Measurements from ENCODE around the gene SPECC1. TPM values are rescaled to one million over a fixed set of nuclear protein-coding genes. Genes with fewer than 3 reads are reported as not detected.

The SPECC1 gene
- total RNA-seq, 1 donor from 2014 or later = 38.0 TPM

DNA sequence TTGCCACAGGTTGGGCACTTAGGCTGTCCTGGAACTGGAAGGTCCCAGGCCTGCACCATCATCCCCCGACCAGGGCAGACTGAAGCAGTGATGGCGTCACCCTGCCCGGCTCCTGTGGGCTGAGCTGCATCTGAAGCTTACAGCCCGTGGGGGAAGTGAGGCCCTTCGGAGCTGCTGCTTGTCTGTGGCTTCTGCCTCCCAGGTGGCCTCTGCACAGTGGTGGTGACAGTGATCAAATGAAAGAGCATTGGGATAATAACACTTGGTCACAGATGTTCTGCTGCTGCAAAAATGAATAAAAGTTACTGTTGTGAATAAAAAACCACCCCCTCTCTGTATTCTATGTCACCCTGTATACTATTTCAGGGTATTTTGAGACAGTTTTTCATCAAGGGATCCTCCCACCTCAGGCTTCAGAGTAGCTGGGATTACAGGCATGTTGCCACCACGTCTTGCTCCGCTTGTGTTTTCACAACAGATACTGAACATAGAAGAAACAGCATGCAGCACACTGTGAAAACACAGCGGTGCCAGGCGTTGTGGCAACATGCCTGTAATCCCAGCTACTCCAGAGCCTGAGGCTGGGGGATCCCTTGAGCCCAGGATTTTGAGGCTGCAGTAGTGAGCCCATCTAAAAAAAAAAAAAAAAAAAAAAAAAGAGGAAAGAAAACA is 293.2 kb downstream of the SPECC1 start:
- TF ChIP-seq, protein P1, sequence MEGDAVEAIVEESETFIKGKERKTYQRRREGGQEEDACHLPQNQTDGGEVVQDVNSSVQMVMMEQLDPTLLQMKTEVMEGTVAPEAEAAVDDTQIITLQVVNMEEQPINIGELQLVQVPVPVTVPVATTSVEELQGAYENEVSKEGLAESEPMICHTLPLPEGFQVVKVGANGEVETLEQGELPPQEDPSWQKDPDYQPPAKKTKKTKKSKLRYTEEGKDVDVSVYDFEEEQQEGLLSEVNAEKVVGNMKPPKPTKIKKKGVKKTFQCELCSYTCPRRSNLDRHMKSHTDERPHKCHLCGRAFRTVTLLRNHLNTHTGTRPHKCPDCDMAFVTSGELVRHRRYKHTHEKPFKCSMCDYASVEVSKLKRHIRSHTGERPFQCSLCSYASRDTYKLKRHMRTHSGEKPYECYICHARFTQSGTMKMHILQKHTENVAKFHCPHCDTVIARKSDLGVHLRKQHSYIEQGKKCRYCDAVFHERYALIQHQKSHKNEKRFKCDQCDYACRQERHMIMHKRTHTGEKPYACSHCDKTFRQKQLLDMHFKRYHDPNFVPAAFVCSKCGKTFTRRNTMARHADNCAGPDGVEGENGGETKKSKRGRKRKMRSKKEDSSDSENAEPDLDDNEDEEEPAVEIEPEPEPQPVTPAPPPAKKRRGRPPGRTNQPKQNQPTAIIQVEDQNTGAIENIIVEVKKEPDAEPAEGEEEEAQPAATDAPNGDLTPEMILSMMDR (conservative IDR thresholded peaks at IDR 0.05) = no peak
- H3K4me3 Mint-ChIP-seq = no peak overlapping the region
- no peaks in the 10 kb centered on the region for H3K27me3 Mint-ChIP-seq
- H3K9me3 Mint-ChIP-seq = peaks cover 12% of the 10 kb centered on the region
- H3K36me3 Mint-ChIP-seq = peaks cover 24% of the 10 kb centered on the region
- H3K27ac Mint-ChIP-seq = no peak overlapping the region
- peaks cover 9% of the 10 kb centered on the region for H3K4me1 Mint-ChIP-seq (ENCODE audit: unreplicated experiment)
- DNase-seq (ENCODE audit: extremely low spot score, unreplicated experiment) = no peak

DNA sequence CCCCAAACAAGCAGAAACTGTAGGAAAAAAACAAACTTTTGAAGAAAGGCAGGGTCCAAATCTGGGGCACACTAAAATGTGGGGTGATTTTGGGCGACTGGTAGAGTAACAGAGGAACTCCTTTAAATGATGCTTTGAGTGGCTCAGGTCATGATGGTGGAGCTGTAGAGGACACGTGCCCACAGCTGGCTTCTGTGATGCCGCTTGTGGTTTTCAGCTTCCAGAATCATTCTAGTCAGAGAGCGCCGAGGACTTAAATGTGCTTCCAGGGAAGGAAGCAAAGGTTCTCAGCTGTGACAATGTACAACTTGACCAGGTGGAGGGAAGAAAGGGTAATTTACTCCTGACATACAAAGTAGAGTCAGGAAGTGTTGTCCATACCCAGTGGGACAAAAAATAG is 295.8 kb downstream of the SPECC1 start:
- no peak for DNase-seq (ENCODE audit: extremely low spot score, unreplicated experiment)
- Mint-ChIP-seq H3K27ac (no peak overlapping the region), H3K4me3 (no peak overlapping the region), H3K4me1 (ENCODE audit: unreplicated experiment) (peaks cover 9% of the 10 kb centered on the region), H3K36me3 (peaks cover 31% of the 10 kb centered on the region), H3K9me3 (peaks cover 22% of the 10 kb centered on the region), H3K27me3 (no peaks in the 10 kb centered on the region)
- TF ChIP-seq, protein P1 (conservative IDR thresholded peaks at IDR 0.05) = no peak

DNA sequence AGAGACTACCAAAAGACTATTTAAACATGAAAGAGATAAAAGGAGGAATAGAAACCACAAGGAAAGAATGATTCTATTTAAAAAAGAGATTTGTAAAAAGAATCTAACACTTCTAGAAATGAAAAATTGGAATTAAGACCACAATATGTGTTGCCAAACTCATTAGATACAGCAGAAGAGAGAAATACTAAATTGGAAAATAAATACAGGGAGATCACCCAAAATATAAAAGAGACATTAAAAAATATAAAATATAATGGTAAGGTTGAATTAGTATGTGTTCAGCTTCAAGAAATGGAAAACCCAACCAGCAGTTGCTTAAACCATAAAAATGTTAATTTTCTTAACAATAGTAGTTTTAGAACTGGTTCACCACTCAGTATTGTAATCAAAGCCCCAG is 297.8 kb downstream of the SPECC1 start:
- Mint-ChIP-seq H3K27ac (no peak overlapping the region), H3K9me3 (peaks cover 22% of the 10 kb centered on the region), H3K27me3 (no peaks in the 10 kb centered on the region), H3K4me1 (ENCODE audit: unreplicated experiment) (no peaks in the 10 kb centered on the region), H3K4me3 (no peak overlapping the region), H3K36me3 (peaks cover 31% of the 10 kb centered on the region)
- TF ChIP-seq, protein P1 (conservative IDR thresholded peaks at IDR 0.05) = no peak
- no peak for DNase-seq (ENCODE audit: extremely low spot score, unreplicated experiment)

DNA sequence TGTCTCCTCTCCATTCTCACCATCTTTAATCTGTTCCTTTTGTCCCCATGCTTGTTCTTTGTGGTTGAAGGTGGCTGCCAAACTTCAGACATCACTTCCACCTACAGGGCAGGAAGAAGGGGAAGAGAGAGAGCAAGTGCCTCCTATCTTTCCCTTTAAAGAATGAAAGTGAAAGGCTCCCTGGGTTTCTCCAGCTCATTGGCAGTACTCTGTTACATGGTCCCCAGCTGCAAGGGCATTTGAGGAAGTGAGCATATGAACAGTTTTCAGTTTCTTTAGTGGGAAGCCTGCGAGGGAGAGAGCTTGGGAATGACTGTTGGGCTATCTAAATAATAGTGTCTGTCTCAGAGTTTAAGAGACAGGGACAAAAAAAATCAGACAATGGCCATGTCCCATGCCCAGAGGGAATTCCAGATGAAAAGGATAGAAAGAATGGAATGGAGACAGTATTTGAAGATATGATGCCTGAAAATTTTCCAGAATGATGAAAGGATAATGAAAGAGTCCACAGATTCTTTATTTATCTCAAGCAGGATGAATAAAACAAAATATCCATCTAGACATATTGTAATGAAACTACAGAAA is 298.3 kb downstream of the SPECC1 start:
- peaks cover 22% of the 10 kb centered on the region for H3K9me3 Mint-ChIP-seq
- H3K36me3 Mint-ChIP-seq = peaks cover 31% of the 10 kb centered on the region
- TF ChIP-seq, protein P1 (conservative IDR thresholded peaks at IDR 0.05) = no peak
- no peaks in the 10 kb centered on the region for H3K4me1 Mint-ChIP-seq (ENCODE audit: unreplicated experiment)
- no peaks in the 10 kb centered on the region for H3K27me3 Mint-ChIP-seq
- DNase-seq (ENCODE audit: extremely low spot score, unreplicated experiment) = no peak
- no peak overlapping the region for H3K4me3 Mint-ChIP-seq
- no peak overlapping the region for H3K27ac Mint-ChIP-seq

DNA sequence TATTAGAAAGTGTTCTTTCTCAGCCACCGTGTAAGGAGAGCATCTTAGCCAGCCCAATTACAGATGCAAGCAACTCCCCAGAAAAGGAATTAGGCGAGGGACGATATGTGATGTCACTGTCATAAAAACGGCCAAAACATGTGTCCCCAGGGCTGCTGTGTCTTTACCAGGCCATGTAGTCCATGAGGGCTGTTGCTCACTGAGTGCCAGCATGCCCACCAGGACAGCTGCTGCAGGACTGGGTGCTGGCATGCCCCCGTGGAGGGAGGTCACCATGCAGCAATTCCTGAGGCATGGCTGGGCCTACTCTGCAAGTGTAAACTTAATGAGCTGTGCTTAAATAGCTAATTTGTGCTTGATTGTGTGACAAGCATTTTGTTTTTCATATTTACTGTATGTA is 301.3 kb downstream of the SPECC1 start:
- H3K9me3 Mint-ChIP-seq = peaks cover 17% of the 10 kb centered on the region
- no peaks in the 10 kb centered on the region for H3K27me3 Mint-ChIP-seq
- peaks cover 3% of the 10 kb centered on the region for H3K4me1 Mint-ChIP-seq (ENCODE audit: unreplicated experiment)
- DNase-seq (ENCODE audit: extremely low spot score, unreplicated experiment) = no peak
- no peak overlapping the region for H3K27ac Mint-ChIP-seq
- TF ChIP-seq, protein P1 (conservative IDR thresholded peaks at IDR 0.05) = no peak
- no peak overlapping the region for H3K4me3 Mint-ChIP-seq
- peaks cover 23% of the 10 kb centered on the region for H3K36me3 Mint-ChIP-seq
